HUES48 (cell line): ENCODE results near the gene FBXW11.
"Not testable (repeated sequence)": the region's sequence is repeated elsewhere in the genome, so short reads cannot be mapped to it uniquely, and the experiment has no call there.

Source experiments
- H3K27ac ChIP-seq: one replicate; pipeline ENCODE4 v1.7.0; 2013; ENCODE audit warnings: low read depth, low read length, inconsistent platforms
- H3K27me3 ChIP-seq: 2 replicates; pipeline ENCODE4 v1.6.1; 2013; ENCODE audit warnings: mild to moderate bottlenecking, low read length; ENCODE audit not compliant: control insufficient read depth, insufficient read depth
- H3K36me3 ChIP-seq: 2 replicates; pipeline ENCODE4 v1.6.1; 2013; ENCODE audit warnings: low read length; ENCODE audit not compliant: control insufficient read depth, insufficient read depth
- H3K4me1 ChIP-seq: 2 replicates; pipeline ENCODE4 v1.6.1; 2013; ENCODE audit warnings: mild to moderate bottlenecking, low read length; ENCODE audit not compliant: control insufficient read depth, insufficient read depth
- H3K4me3 ChIP-seq: 2 replicates; pipeline ENCODE4 v1.5.1; 2013; ENCODE audit warnings: mild to moderate bottlenecking, low read depth, low read length
- H3K9ac ChIP-seq: 2 replicates; pipeline ENCODE4 v1.6.1; 2013; ENCODE audit warnings: mild to moderate bottlenecking, low read depth, low read length, moderate library complexity
- H3K9me3 ChIP-seq: 2 replicates; pipeline ENCODE4 v1.6.1; 2013; ENCODE audit warnings: low read length; ENCODE audit not compliant: control insufficient read depth, insufficient read depth

Gene FBXW11

GRCh38 chr5:172046593-172046992, 40.2 kb upstream of the FBXW11 start:
- Histone ChIP-seq H3K36me3 (0 out of 2 replicates have a peak, but pooled peaks cover under 1% of the 10 kb centered on the region), H3K9me3 (no peaks in the 10 kb centered on the region), H3K27ac (no peak overlapping the region), H3K27me3 (no peaks in the 10 kb centered on the region), H3K9ac (no peak overlapping the region), H3K4me3 (no peak overlapping the region), H3K4me1 (peaks cover 7% of the 10 kb centered on the region; the same call in 1 of the 2 replicates)

GRCh38 chr5:172045315-172045632, 38.8 kb upstream of the FBXW11 start:
- Histone ChIP-seq H3K9ac (no peak overlapping the region), H3K9me3 (no peaks in the 10 kb centered on the region), H3K4me3 (no peak overlapping the region), H3K4me1 (peaks cover 7% of the 10 kb centered on the region; the same call in 1 of the 2 replicates), H3K27ac (no peak overlapping the region), H3K27me3 (no peaks in the 10 kb centered on the region), H3K36me3 (no peaks in the 10 kb centered on the region)

GRCh38 chr5:172044631-172045314, 38.3 kb upstream of the FBXW11 start:
- H3K4me1 ChIP-seq: peaks cover 10% of the 10 kb centered on the region

GRCh38 chr5:172043865-172044264, 37.4 kb upstream of the FBXW11 start:
- no peaks in the 10 kb centered on the region for H3K9me3 ChIP-seq
- no peak overlapping the region for H3K27ac ChIP-seq
- H3K36me3 ChIP-seq: no peaks in the 10 kb centered on the region
- H3K27me3 ChIP-seq: no peaks in the 10 kb centered on the region
- peaks cover 4% of the 10 kb centered on the region for H3K4me1 ChIP-seq
- H3K4me3 ChIP-seq: no peak overlapping the region
- H3K9ac ChIP-seq: no peak overlapping the region

More at GRCh38 chr5:172044631-172045314, 38.3 kb upstream of the FBXW11 start:
- Histone ChIP-seq H3K9ac (no peak overlapping the region), H3K36me3 (no peaks in the 10 kb centered on the region), H3K27ac (no peak overlapping the region), H3K27me3 (no peaks in the 10 kb centered on the region), H3K9me3 (no peaks in the 10 kb centered on the region), H3K4me3 (no peak overlapping the region)

- H3K9ac ChIP-seq: no peak overlapping the region
- H3K36me3 ChIP-seq: no peaks in the 10 kb centered on the region
- H3K27me3 ChIP-seq: no peaks in the 10 kb centered on the region
- H3K27ac ChIP-seq: no peak overlapping the region
- H3K9me3 ChIP-seq: no peaks in the 10 kb centered on the region
- no peak overlapping the region for H3K4me3 ChIP-seq
- peaks cover 4% of the 10 kb centered on the region; the same call in 1 of the 2 replicates for H3K4me1 ChIP-seq
These were observed 35.7 kb upstream of the FBXW11 start for GRCh38 chr5:172042183-172042582.

GRCh38 chr5:172038167-172038566, 31.7 kb upstream of the FBXW11 start:
- H3K4me1 ChIP-seq: peaks cover 4% of the 10 kb centered on the region; the same call in 1 of the 2 replicates
- H3K9ac ChIP-seq: no peak overlapping the region
- H3K4me3 ChIP-seq: no peak overlapping the region
- H3K27ac ChIP-seq: no peak overlapping the region
- no peaks in the 10 kb centered on the region for H3K9me3 ChIP-seq
- no peaks in the 10 kb centered on the region for H3K27me3 ChIP-seq
- no peaks in the 10 kb centered on the region for H3K36me3 ChIP-seq

- no peak overlapping the region for H3K4me3 ChIP-seq
- no peaks in the 10 kb centered on the region for H3K27me3 ChIP-seq
- peaks cover 4% of the 10 kb centered on the region; the same call in 1 of the 2 replicates for H3K9me3 ChIP-seq
- no peak overlapping the region for H3K9ac ChIP-seq
- no peaks in the 10 kb centered on the region for H3K36me3 ChIP-seq
- no peak overlapping the region for H3K27ac ChIP-seq
- H3K4me1 ChIP-seq: peaks cover 4% of the 10 kb centered on the region; the same call in 1 of the 2 replicates
These were observed 28.6 kb upstream of the FBXW11 start for GRCh38 chr5:172035049-172035448.

GRCh38 chr5:172031894-172032461, 25.5 kb upstream of the FBXW11 start:
- Histone ChIP-seq H3K9ac (no peak overlapping the region), H3K4me3 (no peak overlapping the region), H3K27me3 (no peaks in the 10 kb centered on the region), H3K9me3 (peaks cover 4% of the 10 kb centered on the region; the same call in 1 of the 2 replicates), H3K27ac (no peak overlapping the region), H3K4me1 (no peaks in the 10 kb centered on the region), H3K36me3 (no peaks in the 10 kb centered on the region)

GRCh38 chr5:172029876-172030275, 23.4 kb upstream of the FBXW11 start:
- no peaks in the 10 kb centered on the region for H3K36me3 ChIP-seq
- H3K27me3 ChIP-seq: no peaks in the 10 kb centered on the region
- no peaks in the 10 kb centered on the region for H3K4me1 ChIP-seq
- peaks cover 4% of the 10 kb centered on the region; the same call in 1 of the 2 replicates for H3K9me3 ChIP-seq
- H3K9ac ChIP-seq: no peak overlapping the region
- no peak overlapping the region for H3K27ac ChIP-seq
- no peak overlapping the region for H3K4me3 ChIP-seq

- Histone ChIP-seq H3K36me3 (no peaks in the 10 kb centered on the region), H3K9me3 (peaks cover 4% of the 10 kb centered on the region; the same call in 1 of the 2 replicates), H3K27me3 (no peaks in the 10 kb centered on the region), H3K4me3 (no peak overlapping the region), H3K9ac (no peak overlapping the region), H3K4me1 (no peaks in the 10 kb centered on the region), H3K27ac (no peak overlapping the region)
These were observed 21.7 kb upstream of the FBXW11 start for GRCh38 chr5:172028167-172028566.

- H3K4me1 ChIP-seq, H3K36me3 ChIP-seq, H3K9ac ChIP-seq, H3K4me3 ChIP-seq, H3K27me3 ChIP-seq, H3K9me3 ChIP-seq, H3K27ac ChIP-seq: not testable (repeated sequence)
These were observed 13.8 kb upstream of the FBXW11 start for GRCh38 chr5:172020110-172020786.
